Endothelial cell (in vitro differentiated cells): ENCODE measurements around the gene MCFD2. TPM values are rescaled to one million over a fixed set of nuclear protein-coding genes. Genes with fewer than 3 reads are reported as not detected.
A peak's percentile ranks its signal among the peaks of the same experiment; 100 is the strongest.
"Not testable (repeated sequence)": the region's sequence is repeated elsewhere in the genome, so short reads cannot be mapped to it uniquely, and the experiment has no call there.

Experiments used
- DNase-seq: peaks from one replicate; pipeline ENCODE4 v3.0.0; 2021; ENCODE audit warnings: low spot score
- H3K27ac Mint-ChIP-seq: one replicate; pipeline ENCODE4 v1.8.0; 2021; ENCODE audit warnings: mixed read lengths, inconsistent platforms; ENCODE audit not compliant: unreplicated experiment
- H3K27me3 Mint-ChIP-seq: one replicate; pipeline ENCODE4 v1.8.0; 2021; ENCODE audit warnings: mild to moderate bottlenecking, moderate library complexity, mixed read lengths, inconsistent platforms; ENCODE audit not compliant: unreplicated experiment
- H3K36me3 Mint-ChIP-seq: one replicate; pipeline ENCODE4 v1.8.0; 2021; ENCODE audit warnings: mild to moderate bottlenecking, low read depth, mixed read lengths, inconsistent platforms; ENCODE audit not compliant: unreplicated experiment
- H3K4me1 Mint-ChIP-seq: one replicate; pipeline ENCODE4 v1.8.0; 2021; ENCODE audit warnings: mild to moderate bottlenecking, mixed read lengths, inconsistent platforms; ENCODE audit not compliant: unreplicated experiment
- H3K4me3 Mint-ChIP-seq: one replicate; pipeline ENCODE4 v1.8.0; 2021; ENCODE audit warnings: mild to moderate bottlenecking, mixed read lengths, inconsistent platforms; ENCODE audit not compliant: unreplicated experiment
- H3K9me3 Mint-ChIP-seq: one replicate; pipeline ENCODE4 v1.8.0; 2021; ENCODE audit warnings: mixed read lengths, inconsistent platforms; ENCODE audit not compliant: unreplicated experiment
- CTCF ChIP-seq: fragments of 200-600 bp; sonication (generic); IDR thresholded peaks from one replicate; pipeline ENCODE4 v1.5.0; 2021; ENCODE audit warnings: antibody characterized with exemption; ENCODE audit not compliant: unreplicated experiment
- total RNA-seq: library from RNA; stranded (reverse); fragmentation: NEBNext Ultra II Directional; extraction: Animal tissue kit (Norgen Biotek cat#: 25700); gene quantifications from one replicate; pipeline ENCODE4 v1.2.1, GENCODE V29; 2021; ENCODE audit not compliant: unreplicated experiment

Gene MCFD2
- total RNA-seq, 1 donor from 2014 or later, result 121 TPM

GRCh38 chr2:46914578-46915230, 902 bp downstream of the MCFD2 start:
- Mint-ChIP-seq H3K36me3 (peaks cover 14% of the 10 kb centered on the region), H3K4me3 (peak overlapping the region; percentile 98), H3K27ac (peak overlapping the region; percentile 94), H3K27me3 (peaks cover 21% of the 10 kb centered on the region), H3K4me1 (peaks cover 39% of the 10 kb centered on the region), H3K9me3 (no peaks in the 10 kb centered on the region)
- no peak for TF ChIP-seq CTCF
- no peak for DNase-seq

GRCh38 chr2:46913471-46914381, 1.9 kb downstream of the MCFD2 start:
- Mint-ChIP-seq H3K4me1 (peaks cover 39% of the 10 kb centered on the region), H3K36me3 (peaks cover 24% of the 10 kb centered on the region), H3K27ac (peak overlapping the region; percentile 94), H3K27me3 (peaks cover 21% of the 10 kb centered on the region), H3K4me3 (peak overlapping the region; percentile 98), H3K9me3 (no peaks in the 10 kb centered on the region)
- no peak for TF ChIP-seq CTCF
- DNase-seq, result peak; percentile 18

- Mint-ChIP-seq H3K27me3 (peaks cover 13% of the 10 kb centered on the region), H3K36me3 (peaks cover 50% of the 10 kb centered on the region), H3K9me3 (no peaks in the 10 kb centered on the region), H3K27ac (peak overlapping the region; percentile 2), H3K4me3 (no peak overlapping the region), H3K4me1 (peaks cover 23% of the 10 kb centered on the region)
- DNase-seq, result no peak
- no peak for TF ChIP-seq CTCF
Measured at GRCh38 chr2:46909771-46910419, 5.7 kb downstream of the MCFD2 start.

GRCh38 chr2:46909150-46909549, 6.5 kb downstream of the MCFD2 start:
- peaks cover 8% of the 10 kb centered on the region for H3K27me3 Mint-ChIP-seq
- peaks cover 50% of the 10 kb centered on the region for H3K36me3 Mint-ChIP-seq
- H3K9me3 Mint-ChIP-seq, result no peaks in the 10 kb centered on the region
- no peak overlapping the region for H3K4me3 Mint-ChIP-seq
- DNase-seq, result no peak
- TF ChIP-seq CTCF, result no peak
- H3K27ac Mint-ChIP-seq, result no peak overlapping the region
- peaks cover 16% of the 10 kb centered on the region for H3K4me1 Mint-ChIP-seq

GRCh38 chr2:46904908-46905678, 10.5 kb downstream of the MCFD2 start:
- not testable (repeated sequence) for H3K4me1 Mint-ChIP-seq

GRCh38 chr2:46902980-46903379, 12.6 kb downstream of the MCFD2 start:
- H3K36me3 Mint-ChIP-seq, result peaks cover 34% of the 10 kb centered on the region
- H3K27me3 Mint-ChIP-seq, result not testable (repeated sequence)

More at GRCh38 chr2:46904908-46905678, 10.5 kb downstream of the MCFD2 start:
- H3K9me3 Mint-ChIP-seq, H3K27ac Mint-ChIP-seq, DNase-seq, H3K27me3 Mint-ChIP-seq: not testable (repeated sequence)
- Mint-ChIP-seq H3K36me3 (peaks cover 50% of the 10 kb centered on the region), H3K4me3 (peak overlapping the region; percentile 37)

More at GRCh38 chr2:46902980-46903379, 12.6 kb downstream of the MCFD2 start:
- not testable (repeated sequence) for H3K27ac Mint-ChIP-seq, DNase-seq, H3K9me3 Mint-ChIP-seq, H3K4me1 Mint-ChIP-seq, H3K4me3 Mint-ChIP-seq
